Measurements from ENCODE around the gene MIOS.

Gene MIOS

DNA sequence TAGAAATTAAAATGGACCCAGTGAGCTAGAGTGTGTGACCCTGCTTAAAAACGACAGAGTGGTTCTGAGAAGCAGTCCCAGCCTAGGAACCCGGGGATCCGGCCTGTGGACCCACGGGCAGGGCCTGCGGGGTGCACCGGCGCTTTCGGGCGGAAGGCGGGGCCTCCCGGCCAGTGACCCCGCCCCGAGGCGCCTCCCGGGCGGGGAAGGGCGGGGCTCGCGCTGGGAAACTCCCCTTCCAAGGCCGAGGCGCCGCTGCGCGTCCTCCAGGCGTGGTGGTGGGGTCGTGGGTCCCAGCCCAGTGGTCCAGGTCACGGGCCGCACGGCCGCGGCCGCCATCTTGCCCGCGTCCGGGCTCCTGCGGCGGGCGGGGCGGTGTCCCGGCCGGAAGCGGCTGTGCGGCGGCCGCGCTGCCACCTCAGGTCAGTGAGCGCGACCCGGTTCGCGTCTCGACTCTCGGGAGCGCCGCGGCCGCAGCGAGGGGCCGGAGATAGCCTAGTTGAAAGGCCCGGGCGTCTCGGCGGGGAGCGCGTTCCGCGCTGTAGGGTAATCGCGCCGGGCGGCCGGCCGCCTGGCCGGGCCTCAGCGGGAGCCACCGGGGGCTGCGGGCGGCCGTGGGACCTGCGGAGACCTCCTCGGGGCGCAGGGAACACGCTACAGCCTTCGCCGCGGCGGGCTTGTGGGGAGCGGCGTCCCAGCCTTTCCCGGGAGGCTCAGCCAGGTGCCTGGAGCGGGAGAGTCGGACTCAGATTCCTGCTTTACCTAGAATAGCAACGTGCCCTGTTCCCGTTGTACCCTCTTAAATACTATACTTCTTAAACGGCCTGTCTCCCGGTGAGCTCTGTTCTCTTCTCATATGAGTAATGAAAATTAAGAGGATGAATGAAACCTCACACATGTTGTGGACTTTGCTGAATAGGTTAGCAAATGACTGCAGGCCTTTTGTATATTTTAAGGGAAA, at the start of gene MIOS:
Gene MIOS, plus strand, starts transcription at position 234 of the 961 bp plus-strand sequence. CDS start 5,592 bp downstream, outside the sequence.
- DNase-seq = peak; percentile 71

GRCh38 chr7:7517754-7518153, 48.9 kb upstream of the MIOS start:
- DNase-seq = no peak

- DNase-seq = no peak
Measured at GRCh38 chr7:7519056-7519455, 47.6 kb upstream of the MIOS start.

GRCh38 chr7:7519528-7519927, 47.2 kb upstream of the MIOS start:
- DNase-seq = no peak

DNA sequence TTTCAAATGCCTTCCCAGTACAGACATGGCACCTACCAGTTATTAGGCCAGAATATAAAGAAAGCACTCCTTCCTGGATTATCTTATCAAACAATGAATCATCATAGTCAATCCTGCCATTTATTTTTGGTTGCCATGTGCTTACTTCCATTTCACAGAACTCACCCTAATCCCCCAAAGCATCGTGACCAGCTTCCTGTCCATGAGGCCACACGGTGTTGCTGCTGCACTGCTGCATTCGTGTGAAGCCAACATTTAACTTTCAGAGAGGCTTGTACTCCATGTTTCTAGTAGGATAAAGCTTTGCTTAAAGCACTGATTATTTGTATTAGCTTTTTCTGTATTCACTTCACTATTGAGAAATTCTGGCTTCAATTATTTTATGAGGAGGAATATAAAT, 45.4 kb upstream of the MIOS start:
- no peak for DNase-seq

DNA sequence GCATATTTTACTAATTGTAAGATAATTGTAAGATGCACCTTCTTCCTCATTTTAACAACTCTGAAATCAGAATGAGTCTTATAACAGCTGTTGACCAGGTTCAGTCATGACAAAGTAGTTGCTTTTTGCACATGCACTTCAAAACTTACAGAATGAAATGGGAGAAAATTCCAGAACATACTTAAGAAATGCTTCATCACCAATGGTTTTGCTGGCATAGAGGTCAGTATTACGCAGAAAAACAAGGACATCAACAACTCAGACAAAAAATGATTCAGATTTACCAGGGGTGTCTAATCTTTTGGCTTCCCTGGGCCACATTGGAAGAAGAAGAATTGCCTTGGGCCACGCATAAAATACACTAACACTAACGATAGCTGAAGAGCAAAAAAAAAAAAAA, 44.3 kb upstream of the MIOS start:
- no peak for DNase-seq

DNA sequence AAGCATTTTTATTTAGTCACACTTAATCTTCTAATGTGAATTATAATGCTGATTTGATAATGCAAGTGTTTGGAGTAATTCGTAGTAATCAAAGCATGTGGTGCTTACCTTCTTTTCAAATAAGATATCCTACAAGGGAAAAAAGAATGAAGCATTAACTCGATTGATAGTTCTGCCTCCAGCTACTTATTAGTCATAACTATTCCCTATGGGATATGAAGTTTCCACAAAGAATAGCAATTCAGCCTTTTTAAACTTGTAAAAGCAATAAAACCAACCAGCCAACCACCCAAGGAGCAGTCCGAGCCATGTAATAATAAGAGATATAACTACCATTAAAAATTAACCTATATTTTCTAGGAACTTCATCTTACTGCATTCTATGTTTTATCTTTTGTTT, 42.6 kb upstream of the MIOS start:
- DNase-seq = peak; percentile 21

- no peak for DNase-seq
Measured at GRCh38 chr7:7526006-7526405, 40.7 kb upstream of the MIOS start.

DNA sequence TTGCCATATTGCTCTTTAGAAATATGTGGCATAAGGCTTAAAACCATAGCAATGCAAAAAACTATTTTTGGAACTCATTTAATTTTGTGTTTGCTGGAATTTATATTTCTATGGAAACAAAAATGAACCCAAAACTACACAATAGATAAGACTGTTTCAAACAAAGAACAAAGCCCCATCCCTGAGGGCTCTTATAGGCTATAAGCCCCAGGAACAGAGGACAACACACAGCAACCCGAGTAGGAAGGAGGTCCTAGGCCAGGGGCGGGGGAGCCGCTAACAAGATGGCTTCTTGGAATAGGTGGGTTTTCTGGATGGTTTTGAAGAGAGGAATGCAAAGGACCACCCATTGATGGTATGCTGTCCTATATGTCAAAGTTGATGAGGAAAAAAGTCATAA, 39.6 kb upstream of the MIOS start:
- no peak for DNase-seq

DNA sequence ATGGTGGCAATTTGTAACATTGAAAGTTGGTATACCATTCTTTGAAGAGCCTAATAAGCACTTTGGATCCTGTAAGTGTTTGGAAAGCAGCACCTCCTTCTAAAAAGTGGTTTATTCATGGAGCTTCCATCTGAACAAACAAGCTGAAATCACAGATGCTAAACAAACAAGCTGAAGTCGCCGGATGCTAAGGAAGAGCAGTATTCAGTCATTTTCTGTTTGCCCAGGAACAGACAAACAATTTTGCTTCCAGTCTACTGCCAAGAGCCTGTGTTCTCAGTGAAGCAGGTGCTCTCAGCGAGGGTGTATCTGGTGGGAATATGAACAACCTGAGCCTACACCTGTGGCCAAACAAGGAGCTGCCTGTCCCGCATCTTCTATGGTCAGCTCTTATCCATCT, 37.4 kb upstream of the MIOS start:
- DNase-seq = no peak

DNA sequence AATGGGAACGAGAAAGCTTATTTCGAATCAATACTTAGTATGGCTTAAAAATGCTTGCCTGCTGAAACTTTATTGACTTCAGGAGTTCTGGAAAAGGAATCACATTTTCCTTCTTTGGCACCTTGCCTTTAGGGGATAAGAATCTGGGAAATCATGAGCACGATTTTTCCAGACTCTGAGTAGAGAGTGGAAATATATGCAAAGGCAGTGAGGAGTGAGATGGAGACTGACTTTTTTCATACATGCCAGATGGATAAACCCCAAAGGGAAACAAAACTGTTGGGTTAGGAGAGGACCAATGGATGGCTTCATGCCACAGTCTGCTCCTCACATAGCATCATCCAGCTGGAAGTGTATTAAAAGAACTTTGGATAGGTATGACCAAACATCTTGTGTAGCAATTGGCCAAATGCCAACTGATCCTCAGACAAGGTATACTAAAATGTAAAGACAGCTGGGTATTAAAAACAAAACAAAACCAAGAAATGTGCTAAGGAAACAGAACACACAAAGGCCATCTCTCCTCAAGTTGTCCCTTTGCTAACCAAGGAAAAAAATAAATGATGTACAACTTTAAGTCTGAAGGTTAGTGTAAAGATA, 32.8 kb upstream of the MIOS start:
- DNase-seq = no peak

DNA sequence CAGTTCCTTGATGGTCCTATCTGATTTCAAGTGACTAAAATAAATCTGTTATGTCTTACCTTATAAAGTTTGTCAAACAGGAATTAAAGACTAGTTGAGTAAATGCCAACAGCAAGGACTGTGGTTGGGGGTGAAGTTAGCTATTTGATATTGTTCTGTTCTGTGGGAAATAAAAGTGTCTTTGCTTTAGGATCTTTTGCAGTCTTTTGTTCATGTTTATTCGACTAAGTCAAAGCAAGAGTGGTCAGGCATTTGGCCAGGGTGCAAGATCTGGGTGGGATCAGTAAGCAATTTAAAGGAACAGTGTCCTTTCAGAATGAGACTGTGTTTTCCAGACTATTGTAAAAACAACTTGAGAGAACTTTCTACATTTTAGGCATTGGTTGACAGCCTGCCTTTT, 31.0 kb upstream of the MIOS start, which contains the start of gene COL28A1:
Gene COL28A1, minus strand, starts transcription at position 183 of the 400 bp plus-strand sequence. CDS start 2,998 bp downstream, outside the sequence.
- DNase-seq = no peak

DNA sequence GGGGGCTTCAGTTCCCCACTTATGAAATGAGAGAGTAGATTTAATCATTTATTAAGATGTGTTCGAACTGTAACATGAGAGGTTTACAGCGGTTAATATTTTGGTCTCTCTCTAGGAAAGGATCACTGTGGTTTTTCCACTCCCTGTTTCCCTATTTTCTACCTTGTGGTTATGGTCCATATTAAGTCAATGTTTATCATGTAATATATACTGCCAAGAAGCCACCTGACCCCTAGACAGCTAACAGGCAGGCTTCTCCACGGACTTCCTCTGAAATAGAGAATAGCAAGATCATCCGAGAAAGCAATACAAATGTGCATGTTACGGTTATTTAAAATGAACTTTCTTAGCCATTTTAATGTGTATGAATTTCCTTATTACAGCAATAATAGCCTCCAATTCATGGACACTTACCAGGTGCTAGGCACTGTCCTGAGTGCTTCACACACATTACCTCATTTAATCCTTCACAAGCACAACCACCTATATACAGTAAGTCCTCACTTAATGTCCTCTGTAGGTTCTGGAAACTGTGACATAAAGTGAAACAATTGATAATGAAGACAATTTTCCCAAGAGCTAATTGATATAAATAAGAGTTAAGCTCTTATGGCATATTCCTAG, 30.2 kb upstream of the MIOS start:
- DNase-seq = no peak

- DNase-seq = no peak
Measured at GRCh38 chr7:7537711-7538110, 29.0 kb upstream of the MIOS start.

DNA sequence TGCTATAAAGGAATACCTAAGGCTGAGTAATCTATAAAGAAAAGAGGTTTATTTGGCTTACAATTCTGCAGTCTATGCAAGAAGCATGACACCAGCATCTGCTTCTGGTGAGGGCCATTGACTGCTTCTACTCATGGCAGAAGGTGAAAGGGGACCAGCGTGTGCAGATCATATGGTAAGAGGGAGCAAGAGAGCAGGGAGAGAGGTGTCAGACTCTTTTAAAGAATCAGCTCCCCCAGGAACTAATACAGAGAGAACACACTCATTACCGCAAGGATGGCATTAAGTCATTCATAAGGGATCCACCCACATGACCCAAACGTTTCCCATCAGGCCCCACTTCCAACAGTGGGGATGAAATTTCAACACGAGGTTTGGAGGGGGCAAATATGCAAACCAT, 27.5 kb upstream of the MIOS start:
- no peak for DNase-seq

GRCh38 chr7:7539711-7540110, 27.0 kb upstream of the MIOS start:
- no peak for DNase-seq

- no peak for DNase-seq
Measured at GRCh38 chr7:7542251-7542835, 24.3 kb upstream of the MIOS start.

GRCh38 chr7:7548407-7548806, 18.3 kb upstream of the MIOS start:
- no peak for DNase-seq

DNA sequence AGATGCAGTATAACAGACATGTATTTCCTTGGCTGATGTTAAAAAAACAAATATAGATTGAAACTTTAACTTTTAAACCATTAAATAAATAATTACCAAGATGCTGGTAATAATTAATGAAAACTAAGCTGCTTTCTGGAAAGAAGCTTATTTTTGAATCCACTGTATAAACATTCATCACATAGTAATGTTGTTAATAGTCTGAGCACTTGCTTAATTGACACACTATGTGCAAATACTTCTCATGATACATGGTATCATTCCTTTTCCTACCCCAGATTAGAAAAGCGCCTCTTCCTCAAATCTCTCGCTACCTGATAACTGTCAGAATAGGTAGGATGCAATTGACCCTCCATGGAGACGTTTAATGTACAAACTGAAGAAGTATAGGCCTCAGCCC, 16.0 kb upstream of the MIOS start:
- no peak for DNase-seq

- DNase-seq = no peak
Measured at GRCh38 chr7:7552199-7552598, 14.5 kb upstream of the MIOS start.

GRCh38 chr7:7553386-7553785, 13.3 kb upstream of the MIOS start:
- DNase-seq = no peak

DNA sequence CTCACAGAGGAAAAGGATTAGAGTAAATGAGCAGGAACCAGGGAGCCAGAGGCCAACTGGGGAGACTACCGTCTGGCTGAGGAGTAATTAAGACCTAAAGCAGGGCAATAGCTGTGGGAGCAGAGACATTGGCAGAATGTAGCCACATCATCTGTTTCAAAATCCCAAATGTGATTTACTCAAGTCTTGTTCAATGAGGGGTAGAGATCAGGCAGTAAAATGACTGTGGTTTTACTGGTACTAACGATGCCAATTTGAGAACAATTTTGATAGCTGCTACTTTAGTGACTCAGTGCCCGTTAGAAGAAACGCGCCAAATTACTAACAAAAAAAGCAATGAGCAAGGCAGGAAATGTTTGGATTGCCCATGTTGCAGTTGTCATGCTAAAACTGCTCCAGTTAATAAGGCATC, 12.7 kb upstream of the MIOS start:
- peak; percentile 89 for DNase-seq

Measured in fibroblast of skin of right biceps (primary cell).